ENCODE results near the gene REG3G.

- TF ChIP-seq POLR2AphosphoS5 (IDR thresholded peaks at IDR 0.05) (no peak), POLR2A (IDR thresholded peaks at IDR 0.05) (no peak)
Observed at GRCh38 chr2:78999406-78999805, 26.1 kb upstream of the REG3G start.
